GM12892 (cell line): ENCODE measurements around the gene RMDN3.

Experiments
- POLR2A ChIP-seq: IDR thresholded peaks from 2 replicates; pipeline ENCODE4 v1.6.1; 2011; ENCODE audit warnings: low read depth, low read length, control low read depth
- POLR2AphosphoS5 ChIP-seq: IDR thresholded peaks from 2 replicates; pipeline ENCODE4 v1.6.1; 2011; ENCODE audit warnings: low read depth, low read length, control low read depth
- TAF1 ChIP-seq: IDR thresholded peaks from 2 replicates; pipeline ENCODE4 v1.6.1; 2011; ENCODE audit warnings: low read depth, mild to moderate bottlenecking, control low read depth, low read length, borderline replicate concordance

DNA sequence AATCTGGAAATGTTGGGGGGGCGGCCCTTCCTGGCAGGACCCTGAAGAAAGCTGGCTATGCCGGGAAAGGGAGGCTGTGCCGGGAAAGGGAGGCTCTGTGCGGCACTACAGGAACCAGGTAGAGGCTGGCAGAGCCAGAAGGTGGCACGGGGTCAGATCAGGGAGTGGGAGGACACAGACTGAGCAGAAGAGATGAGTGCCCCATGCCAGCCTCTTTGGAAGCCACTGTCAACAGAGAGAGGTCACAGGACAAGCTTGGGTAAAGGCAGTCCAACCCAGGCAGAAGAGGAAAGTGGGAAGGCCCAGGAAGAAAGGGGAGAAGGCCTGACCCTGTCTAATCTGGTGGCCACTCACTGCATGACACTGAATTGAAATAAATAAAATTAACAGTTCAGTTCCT lies 16.2 kb upstream of the RMDN3 start:
- TF ChIP-seq POLR2A (no peak), POLR2AphosphoS5 (no peak), TAF1 (no peak)
